Hematopoietic multipotent progenitor cell (in vitro differentiated cells): Measurements from ENCODE around the gene MYH10. TPM values are rescaled to one million over a fixed set of nuclear protein-coding genes. Genes with fewer than 3 reads are reported as not detected.
A peak's percentile ranks its signal among the peaks of the same experiment; 100 is the strongest.

ENCODE experiments used
- DNase-seq, 3 donors: peaks; one replicate each; pipeline ENCODE4 v3.0.0-alpha.2; 2011 to 2015; ENCODE audit warnings: low read depth in 2 of 3, low spot score in 2 of 3
- total RNA-seq: library from RNA; depleted of rRNA; stranded (reverse); fragments of >200 nt; gene quantifications from one replicate; pipeline ENCODE4 v1.2.3, GENCODE V29; 2012

Gene MYH10
- total RNA-seq, 1 donor: 38.8 TPM

GRCh38 chr17:8458128-8458527 is 172.4 kb downstream of the MYH10 start:
- no peak for DNase-seq

DNA sequence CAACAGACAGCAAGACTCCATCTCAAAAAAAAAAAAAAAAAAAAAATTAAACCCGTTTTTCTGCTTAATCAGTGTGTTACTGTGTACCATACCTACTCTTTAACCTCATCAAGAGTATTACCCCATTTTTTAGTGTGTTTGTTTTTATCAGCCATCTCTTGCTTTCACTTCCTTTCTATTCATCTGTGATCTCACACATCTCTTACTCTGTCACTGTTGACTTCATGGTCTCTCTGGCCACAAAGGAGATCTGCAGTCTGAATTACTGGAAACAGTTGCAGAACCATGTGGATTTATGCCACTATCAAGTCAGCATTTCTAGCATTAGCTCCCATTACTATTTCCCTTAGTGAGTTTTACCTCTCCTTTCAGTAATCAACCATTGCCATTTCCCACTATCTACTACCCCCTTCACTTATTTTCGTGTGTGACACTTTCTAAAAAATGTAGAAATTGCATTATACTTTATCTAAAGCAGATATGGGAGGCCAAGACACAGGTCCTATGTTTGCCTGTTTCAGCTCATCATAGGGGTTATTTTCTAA is 174.8 kb downstream of the MYH10 start:
- DNase-seq: no peak

GRCh38 chr17:8453326-8453725 is 177.2 kb downstream of the MYH10 start:
- no peak for DNase-seq

DNA sequence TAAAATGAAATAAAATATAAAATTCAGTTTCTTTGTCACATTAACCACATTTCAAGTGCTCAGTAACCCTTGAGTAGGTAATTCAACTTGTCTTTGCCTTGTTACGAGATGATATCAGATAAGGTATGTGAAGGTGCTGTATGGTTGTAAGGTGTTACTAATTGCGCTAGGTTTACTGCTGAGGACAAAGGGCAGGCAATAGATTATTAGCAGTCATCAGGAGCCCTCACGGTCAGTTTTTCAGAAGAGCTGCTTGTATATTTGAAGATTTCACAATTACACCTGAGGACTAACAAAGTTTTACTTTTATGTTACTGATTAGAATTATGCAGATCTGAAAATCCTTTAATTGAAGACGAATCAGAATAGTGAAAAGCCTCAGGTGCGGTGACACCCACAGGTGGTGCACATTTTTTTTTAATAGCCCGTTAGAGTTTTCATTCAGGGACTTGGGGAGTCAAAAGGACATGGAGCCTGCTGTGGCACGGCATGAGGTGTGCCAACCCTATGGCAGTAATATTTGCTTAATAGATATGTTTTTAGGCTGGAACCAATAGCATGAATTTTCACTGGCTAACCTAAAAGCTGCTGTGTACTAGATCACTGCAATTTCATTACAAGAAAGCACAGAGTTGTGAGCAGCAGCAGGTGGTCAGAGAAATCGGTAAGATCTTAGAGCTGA is 178.5 kb downstream of the MYH10 start:
- no peak for DNase-seq

GRCh38 chr17:8448310-8448709 is 182.2 kb downstream of the MYH10 start:
- peak in 1 of 3 donors; percentile 9 for DNase-seq

DNA sequence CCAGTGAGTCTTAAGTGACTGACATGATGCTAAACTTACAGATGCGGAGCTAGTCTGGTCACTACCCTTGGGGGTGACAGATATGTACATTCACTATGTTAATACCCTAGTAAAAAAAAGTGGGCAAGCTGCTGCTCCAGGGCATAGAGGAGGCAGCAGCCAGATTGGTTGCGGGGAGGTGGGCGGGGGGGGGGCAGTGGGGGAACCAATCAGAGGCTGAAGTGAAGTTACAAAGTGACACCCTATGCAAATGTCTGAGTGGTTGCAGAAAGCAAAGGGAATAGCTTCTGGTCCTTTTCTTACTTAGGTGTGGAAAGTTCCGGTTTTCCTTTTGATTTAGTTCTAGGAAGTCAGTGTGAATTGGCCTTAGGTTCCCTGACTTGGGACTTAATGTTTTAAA is 182.7 kb downstream of the MYH10 start:
- DNase-seq: no peak

DNA sequence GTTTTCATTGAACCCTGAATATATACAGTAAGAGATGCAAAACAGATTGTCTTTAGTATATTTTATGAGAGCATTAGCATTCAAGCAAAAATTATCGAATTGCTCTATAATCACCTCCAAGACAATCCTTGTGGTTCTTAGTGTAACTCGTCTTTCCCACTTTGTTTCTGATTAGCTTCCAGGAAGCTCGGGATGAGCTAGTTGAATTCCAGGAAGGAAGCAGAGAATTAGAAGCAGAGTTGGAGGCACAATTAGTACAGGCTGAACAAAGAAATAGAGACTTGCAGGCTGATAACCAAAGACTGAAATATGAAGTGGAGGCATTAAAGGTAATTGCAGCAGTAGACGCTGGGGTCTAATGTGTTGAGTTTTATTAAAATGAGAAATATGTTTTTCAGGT is 185.0 kb downstream of the MYH10 start:
- DNase-seq: no peak

DNA sequence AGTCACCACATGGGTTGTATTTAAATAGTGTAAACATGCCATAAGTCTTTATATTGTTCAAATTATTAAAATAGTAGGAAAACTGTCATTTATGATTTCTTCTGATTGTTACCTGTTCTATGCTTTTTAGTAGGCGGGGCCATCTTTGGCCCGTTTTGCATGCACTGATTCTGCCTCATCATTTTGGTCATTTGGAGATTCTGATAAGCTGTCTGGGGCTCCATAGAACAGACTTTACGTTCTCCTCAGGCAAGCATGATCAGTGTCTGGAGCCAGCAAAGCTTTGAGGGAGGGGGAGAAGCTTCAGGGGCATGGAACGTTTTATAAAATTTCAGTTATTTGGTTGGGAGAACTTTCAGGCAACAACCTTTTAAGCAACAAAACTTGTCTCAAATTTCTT is 186.0 kb downstream of the MYH10 start:
- DNase-seq: no peak

GRCh38 chr17:8443756-8444155 is 186.8 kb downstream of the MYH10 start:
- no peak for DNase-seq

GRCh38 chr17:8442310-8442709 is 188.2 kb downstream of the MYH10 start:
- DNase-seq: no peak

DNA sequence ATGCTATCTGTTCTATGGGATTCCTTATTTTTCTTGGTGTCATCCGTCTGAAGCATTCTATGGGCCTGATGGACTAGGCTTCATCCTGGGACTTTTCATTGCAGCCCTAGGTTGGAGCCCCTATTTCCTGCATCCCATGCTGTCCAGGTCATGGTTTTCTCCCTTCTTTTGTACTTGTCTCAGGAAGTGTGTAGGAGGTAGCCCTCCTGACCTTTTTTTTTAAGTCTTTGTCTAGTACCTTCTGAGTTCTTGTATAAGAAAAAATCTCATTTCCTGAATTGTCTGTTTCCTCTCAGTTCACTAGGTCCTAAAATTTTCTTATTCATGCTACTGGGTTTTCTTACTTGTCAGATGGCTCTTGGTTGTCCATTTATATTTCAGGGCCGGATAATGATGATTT is 188.8 kb downstream of the MYH10 start:
- no peak for DNase-seq

GRCh38 chr17:8439681-8440080 is 190.8 kb downstream of the MYH10 start:
- DNase-seq: no peak

GRCh38 chr17:8438441-8438840 is 192.1 kb downstream of the MYH10 start:
- DNase-seq: no peak

DNA sequence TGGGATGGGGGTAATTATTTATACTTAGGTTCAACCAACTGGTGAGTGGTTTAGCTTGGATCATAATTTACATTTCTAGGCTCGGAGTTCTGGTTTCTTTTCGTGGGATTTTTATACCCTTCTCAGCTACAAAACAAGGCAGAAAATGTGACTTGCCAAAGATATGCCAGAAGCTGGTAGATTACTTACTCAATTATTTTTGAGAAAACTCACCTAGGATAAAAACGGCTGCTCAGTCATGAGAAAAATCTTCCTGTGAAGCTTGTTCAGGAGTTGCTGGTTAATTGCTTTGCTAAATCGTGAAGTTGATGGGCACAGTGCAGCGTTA is 193.7 kb downstream of the MYH10 start:
- DNase-seq: no peak

- peak; percentile 18 to 64 (median 51) for DNase-seq
Measured at GRCh38 chr17:8436169-8436843, 194.2 kb downstream of the MYH10 start.

- DNase-seq: peak; percentile 98
Measured at GRCh38 chr17:8435245-8436168, 195.0 kb downstream of the MYH10 start, which contains the start of gene NDEL1. TSS of gene NDEL1 (plus strand) at chr17:8435884. CDS start at chr17:8444272, 8,388 bp downstream.

DNA sequence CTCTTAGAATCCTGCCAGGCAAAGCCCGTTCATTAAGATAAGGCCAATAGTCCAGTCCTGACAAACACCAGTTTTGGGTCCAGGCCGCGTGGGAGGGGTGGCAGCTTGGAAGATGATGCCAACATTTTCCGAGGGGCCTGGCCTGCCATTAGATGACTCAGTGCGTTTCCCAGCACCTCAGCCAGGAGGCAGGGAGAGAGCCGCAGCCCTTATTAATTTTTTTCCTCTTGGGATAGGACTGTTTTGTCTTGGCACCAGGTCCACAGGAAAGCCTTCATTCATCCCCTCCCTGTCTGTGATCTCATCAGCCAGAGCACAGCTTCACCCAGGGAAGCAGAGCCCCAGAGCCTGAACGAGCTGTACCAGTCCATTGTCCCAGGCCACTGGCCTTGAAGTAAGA is 199.6 kb downstream of the MYH10 start:
- DNase-seq: no peak

- no peak for DNase-seq
Measured at GRCh38 chr17:8426802-8427201, 203.7 kb downstream of the MYH10 start.

DNA sequence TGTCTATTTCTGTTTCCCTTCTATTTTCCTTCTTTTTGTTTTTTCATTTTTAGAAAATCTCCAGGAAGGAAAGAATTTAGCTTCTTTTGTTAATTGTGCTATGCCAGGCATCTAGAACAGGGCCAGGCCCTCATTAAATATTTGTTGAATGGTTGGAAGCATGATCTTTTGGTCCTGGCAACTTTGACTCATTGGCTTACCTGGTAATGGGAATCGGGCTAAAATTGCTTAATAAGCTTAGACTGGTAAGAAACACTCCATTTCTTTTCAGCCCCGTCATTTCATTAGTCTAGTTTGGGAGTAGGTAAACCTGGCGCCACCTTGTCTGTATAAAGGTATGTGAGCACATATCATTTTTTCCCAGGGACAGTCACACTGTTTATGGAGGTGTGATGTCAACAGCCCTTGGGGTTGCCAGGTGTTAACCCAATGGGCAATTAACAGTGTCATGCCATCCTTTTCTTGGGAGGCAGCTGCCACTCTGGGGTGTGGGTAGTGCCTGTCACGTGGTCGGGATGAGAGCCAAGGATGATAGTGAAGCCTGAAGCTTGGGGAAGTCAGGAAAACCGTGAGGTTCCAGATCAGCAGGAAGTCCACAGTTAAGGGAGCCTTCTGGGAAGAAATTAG is 204.3 kb downstream of the MYH10 start:
- no peak for DNase-seq
